Osteoblast (primary cell): ENCODE data around the gene CARHSP1. TPM values are rescaled to one million over a fixed set of nuclear protein-coding genes. Genes with fewer than 3 reads are reported as not detected.

ENCODE experiments used
- DNase-seq: peaks from one replicate; pipeline ENCODE4 v3.0.0; 2011; ENCODE audit warnings: low spot score, mixed read lengths; ENCODE audit not compliant: insufficient read length; ENCODE audit errors: missing footprints
- H2AFZ ChIP-seq: 2 replicates; pipeline ENCODE4 v1.6.0; 2011; ENCODE audit warnings: mild to moderate bottlenecking, low read length
- H3K27ac ChIP-seq: 2 replicates; pipeline ENCODE4 v1.5.1; 2011; ENCODE audit warnings: mild to moderate bottlenecking, low read depth, low read length, moderate library complexity
- H3K27me3 ChIP-seq: 2 replicates; pipeline ENCODE4 v1.6.0; 2012; ENCODE audit warnings: mild to moderate bottlenecking, control low read depth, inconsistent platforms, low read length, moderate library complexity; ENCODE audit not compliant: insufficient read depth
- H3K36me3 ChIP-seq: 2 replicates; pipeline ENCODE4 v1.5.1; 2011; ENCODE audit warnings: mild to moderate bottlenecking, low read length, control low read depth, moderate library complexity; ENCODE audit not compliant: insufficient read depth
- H3K4me1 ChIP-seq: 2 replicates; pipeline ENCODE4 v1.5.1; 2011; ENCODE audit warnings: mild to moderate bottlenecking, low read length, control low read depth, moderate library complexity; ENCODE audit not compliant: insufficient read depth
- H3K4me2 ChIP-seq: 2 replicates; pipeline ENCODE4 v1.6.0; 2011; ENCODE audit warnings: mild to moderate bottlenecking, low read length; ENCODE audit not compliant: insufficient read depth
- H3K4me3 ChIP-seq: fragments of 200-600 bp; sonication (generic); 3 replicates; pipeline ENCODE4 v1.5.1; 2012; ENCODE audit warnings: mild to moderate bottlenecking, low read length, inconsistent platforms; ENCODE audit not compliant: insufficient read depth
- H3K79me2 ChIP-seq: 2 replicates; pipeline ENCODE4 v1.6.0; 2012; ENCODE audit warnings: mild to moderate bottlenecking, low read length, control low read depth, inconsistent platforms; ENCODE audit not compliant: insufficient read depth
- H3K9me3 ChIP-seq: 2 replicates; pipeline ENCODE4 v1.5.1; 2011; ENCODE audit warnings: low read depth, low read length, control low read depth
- H4K20me1 ChIP-seq: 2 replicates; pipeline ENCODE4 v1.6.0; 2012; ENCODE audit warnings: mild to moderate bottlenecking, low read length, control low read depth; ENCODE audit not compliant: insufficient read depth
- CTCF ChIP-seq: IDR thresholded peaks from 2 replicates; pipeline ENCODE4 v1.5.1; 2011; ENCODE audit warnings: mild to moderate bottlenecking, low read depth, low read length, moderate library complexity; ENCODE audit errors: extremely low read depth
- total RNA-seq: library from RNA; depleted of rRNA; stranded (reverse); fragments of >200 nt; gene quantifications from 2 replicates; pipeline ENCODE4 v1.2.3, GENCODE V29; 2012

Gene CARHSP1
- total RNA-seq, 1 donor = 92.6 TPM

GRCh38 chr16:8885674-8886592, 17.1 kb upstream of the CARHSP1 start:
- Histone ChIP-seq H3K9me3 (no peaks in the 10 kb centered on the region), H3K79me2 (no peaks in the 10 kb centered on the region), H3K27me3 (no peaks in the 10 kb centered on the region), H4K20me1 (peaks cover 44% of the 10 kb centered on the region), H2AFZ (no peak overlapping the region), H3K36me3 (peaks cover 3% of the 10 kb centered on the region), H3K4me2 (peak overlapping the region; percentile 69), H3K4me3 (peak overlapping the region; percentile 28), H3K4me1 (peaks cover 41% of the 10 kb centered on the region), H3K27ac (peak overlapping the region; percentile 60)
- DNase-seq = peak; percentile 92
- no peak for TF ChIP-seq CTCF

GRCh38 chr16:8882725-8883377, 14.0 kb upstream of the CARHSP1 start:
- H3K27me3 ChIP-seq = no peaks in the 10 kb centered on the region
- no peak overlapping the region for H3K27ac ChIP-seq
- H3K36me3 ChIP-seq = no peaks in the 10 kb centered on the region
- no peak overlapping the region for H3K4me3 ChIP-seq
- H3K79me2 ChIP-seq = no peaks in the 10 kb centered on the region
- H3K4me1 ChIP-seq = peaks cover 43% of the 10 kb centered on the region
- no peak overlapping the region for H3K4me2 ChIP-seq
- peaks cover 27% of the 10 kb centered on the region for H4K20me1 ChIP-seq
- H2AFZ ChIP-seq = no peak overlapping the region
- no peaks in the 10 kb centered on the region for H3K9me3 ChIP-seq
- peak; percentile 41 for DNase-seq
- no peak for TF ChIP-seq CTCF

GRCh38 chr16:8882041-8882617, 13.3 kb upstream of the CARHSP1 start, which contains the start of gene LITAFD:
TSS of gene LITAFD (plus strand) at chr16:8882351. CDS start at chr16:8884356, 2,005 bp downstream.
- no peak for TF ChIP-seq CTCF
- Histone ChIP-seq H4K20me1 (peaks cover 22% of the 10 kb centered on the region), H2AFZ (no peak within 1 kb of the TSS), H3K4me2 (no peak within 1 kb of the TSS), H3K4me3 (no peak within 1 kb of the TSS), H3K79me2 (no peaks in the 10 kb centered on the region), H3K9me3 (no peaks in the 10 kb centered on the region), H3K36me3 (no peaks in the 10 kb centered on the region), H3K4me1 (peaks cover 38% of the 10 kb centered on the region), H3K27me3 (no peaks in the 10 kb centered on the region), H3K27ac (no peak within 1 kb of the TSS)
- peak; percentile 47 for DNase-seq
